HEK293 (cell line): ENCODE data around the gene DYNC1I1.

ENCODE experiments used
- CTCF ChIP-seq: fragments of 450-650 bp; formaldehyde crosslinking; IDR thresholded peaks from 2 replicates; pipeline ENCODE4 v1.5.1; 2016; ENCODE audit warnings: missing biosample characterization, missing genetic modification characterization
- ZNF623 ChIP-seq: fragments of 450-650 bp; formaldehyde crosslinking; IDR thresholded peaks from 2 replicates; pipeline ENCODE4 v1.5.1; 2016; ENCODE audit warnings: missing biosample characterization, missing genetic modification characterization

- TF ChIP-seq CTCF (tag by site-specific recombination) (no peak), ZNF623 (tag by site-specific recombination) (no peak)
Measured at GRCh38 chr7:95972523-95972922, 200.2 kb downstream of the DYNC1I1 start.
